ENCODE measurements around the gene SKA3.

Gene SKA3

DNA sequence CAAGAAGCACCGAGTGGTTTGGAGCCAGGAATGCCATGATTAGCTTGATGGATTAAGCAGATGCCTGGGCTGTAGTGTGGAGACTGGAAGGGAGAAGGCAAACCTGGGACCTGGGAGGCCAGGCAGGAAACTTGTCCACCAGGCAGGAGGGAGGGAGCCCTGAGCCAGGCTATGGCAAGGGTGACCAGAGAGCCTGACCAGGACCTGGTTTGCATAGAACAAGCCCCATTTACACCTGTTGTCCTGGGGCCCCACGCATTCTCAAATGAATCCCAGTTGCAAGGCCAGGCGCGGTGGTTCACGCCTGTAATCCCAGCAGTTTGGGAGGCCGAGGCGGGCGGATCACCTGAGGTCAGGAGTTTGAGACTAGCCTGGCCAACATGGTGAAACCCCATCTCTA, 64.8 kb downstream of the SKA3 start:
- no peak for DNase-seq

DNA sequence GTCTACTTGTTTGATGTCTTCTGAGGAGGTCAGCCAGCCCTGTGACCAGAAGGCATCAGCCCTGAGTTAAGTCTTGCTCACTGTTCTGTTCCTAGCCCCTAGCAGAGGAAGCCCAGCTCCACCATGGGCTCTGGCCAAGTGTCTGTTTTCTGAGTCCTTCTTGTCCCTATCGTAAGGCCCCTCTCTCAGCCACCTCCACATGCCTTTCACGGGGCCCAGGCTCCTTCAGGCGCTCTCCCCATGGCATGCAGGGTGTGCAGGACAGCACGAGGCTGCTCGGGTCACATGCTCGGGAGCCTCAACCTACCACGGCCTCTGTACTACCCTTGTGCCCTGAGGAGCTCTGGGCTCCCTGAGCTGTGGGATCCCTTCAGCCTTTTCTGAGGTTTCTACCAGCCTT, 67.2 kb downstream of the SKA3 start:
- no peak for DNase-seq

DNA sequence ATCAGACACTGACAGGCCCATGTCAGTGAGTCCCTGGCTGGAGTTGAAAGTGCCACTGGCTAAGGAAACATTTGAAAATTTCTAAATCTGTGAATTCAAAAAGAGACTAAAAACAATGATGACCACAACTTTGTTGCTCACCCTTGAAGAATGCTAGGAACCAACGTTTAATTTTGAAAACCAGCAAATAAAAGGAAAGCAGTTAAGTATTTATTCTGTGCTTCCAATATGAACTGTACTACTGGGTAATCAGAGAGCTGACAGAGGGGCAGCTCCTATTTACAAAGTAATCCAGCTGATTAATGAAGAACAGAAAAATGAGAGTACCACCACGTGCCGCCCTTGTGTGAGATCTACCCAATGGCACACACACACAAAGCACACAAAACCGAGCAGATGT, 70.3 kb downstream of the SKA3 start:
- DNase-seq = no peak

DNA sequence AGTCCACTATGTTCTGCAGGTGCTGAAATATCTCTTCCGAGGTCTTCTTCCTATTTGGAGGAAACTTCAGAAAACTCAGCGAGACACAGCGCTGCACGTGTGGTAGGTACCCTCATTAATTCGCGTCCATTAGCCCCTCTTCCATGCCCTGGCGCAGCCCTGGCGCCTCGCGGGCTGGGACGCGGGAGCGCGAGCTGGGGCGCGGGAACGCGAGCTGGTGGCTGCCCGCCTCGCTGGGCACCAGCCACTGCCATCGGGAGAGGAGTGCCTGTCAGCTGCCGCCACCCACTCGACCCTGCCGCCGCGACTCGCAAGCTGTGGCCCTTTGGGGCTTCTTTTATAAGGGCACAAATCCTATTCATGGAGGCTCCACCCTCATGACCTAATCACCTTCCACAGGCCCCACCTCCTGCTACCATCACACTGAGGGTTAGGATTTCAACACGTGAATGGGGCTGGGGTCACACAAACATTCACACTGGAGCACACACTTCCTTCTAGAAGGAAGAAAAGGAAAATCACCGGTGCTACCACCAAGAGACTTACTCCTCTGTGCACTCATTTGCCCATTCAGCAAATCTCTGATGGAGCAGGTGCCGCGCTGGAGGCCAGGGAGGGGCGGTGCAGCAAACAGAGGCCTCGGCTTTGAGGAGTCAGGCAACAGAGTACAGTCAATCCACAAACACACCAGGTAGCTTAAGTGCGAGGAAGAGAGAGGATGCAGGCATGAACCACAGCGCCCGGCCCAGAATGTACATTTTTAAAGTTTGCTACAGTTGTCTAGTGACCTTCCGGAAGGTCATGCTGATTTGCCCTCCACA, 71.9 kb downstream of the SKA3 start:
- DNase-seq = no peak

Measured in activated naive CD4-positive, alpha-beta T cell treated with anti-CD3 and anti-CD28 coated beads, Interleukin-2, amount 50 U/mL, for 16 hours (primary cell).